ENCODE results near the gene MAPT.

DNA sequence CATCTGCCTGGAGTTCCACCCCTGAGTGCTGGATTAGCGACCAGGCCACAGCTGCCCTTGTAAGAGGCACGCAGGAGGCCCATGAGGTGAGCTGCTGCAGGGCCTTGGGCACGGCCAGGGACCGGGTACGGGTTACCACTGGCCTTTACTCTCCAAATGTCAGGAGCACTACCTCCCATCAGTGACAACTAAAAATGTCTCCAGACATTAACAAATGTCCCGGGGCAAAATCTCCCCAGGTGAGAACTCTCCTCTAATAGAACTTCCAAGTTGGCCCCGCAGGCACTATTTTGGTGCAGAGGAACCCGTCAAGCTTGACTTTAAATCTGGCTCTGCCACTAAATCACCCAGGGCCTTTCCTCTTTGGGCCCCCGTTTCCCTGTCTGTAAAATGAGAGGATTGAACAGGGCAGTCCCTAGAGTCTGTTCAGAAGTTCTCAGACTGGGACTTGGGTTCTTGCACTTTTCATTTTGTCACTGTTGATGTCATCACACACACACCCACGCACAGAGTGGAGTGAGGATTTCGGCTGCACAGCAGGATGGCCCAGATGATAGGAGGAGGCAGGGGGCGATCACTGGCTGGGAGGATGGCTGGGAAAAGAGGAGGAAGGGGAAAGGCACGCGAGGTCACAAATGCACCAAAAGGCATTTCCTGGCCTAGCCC is 24.5 kb upstream of the MAPT start:
- TF ChIP-seq, protein P1, sequence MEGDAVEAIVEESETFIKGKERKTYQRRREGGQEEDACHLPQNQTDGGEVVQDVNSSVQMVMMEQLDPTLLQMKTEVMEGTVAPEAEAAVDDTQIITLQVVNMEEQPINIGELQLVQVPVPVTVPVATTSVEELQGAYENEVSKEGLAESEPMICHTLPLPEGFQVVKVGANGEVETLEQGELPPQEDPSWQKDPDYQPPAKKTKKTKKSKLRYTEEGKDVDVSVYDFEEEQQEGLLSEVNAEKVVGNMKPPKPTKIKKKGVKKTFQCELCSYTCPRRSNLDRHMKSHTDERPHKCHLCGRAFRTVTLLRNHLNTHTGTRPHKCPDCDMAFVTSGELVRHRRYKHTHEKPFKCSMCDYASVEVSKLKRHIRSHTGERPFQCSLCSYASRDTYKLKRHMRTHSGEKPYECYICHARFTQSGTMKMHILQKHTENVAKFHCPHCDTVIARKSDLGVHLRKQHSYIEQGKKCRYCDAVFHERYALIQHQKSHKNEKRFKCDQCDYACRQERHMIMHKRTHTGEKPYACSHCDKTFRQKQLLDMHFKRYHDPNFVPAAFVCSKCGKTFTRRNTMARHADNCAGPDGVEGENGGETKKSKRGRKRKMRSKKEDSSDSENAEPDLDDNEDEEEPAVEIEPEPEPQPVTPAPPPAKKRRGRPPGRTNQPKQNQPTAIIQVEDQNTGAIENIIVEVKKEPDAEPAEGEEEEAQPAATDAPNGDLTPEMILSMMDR (IDR thresholded peaks at IDR 0.05): no peak
- TF ChIP-seq POLR2A (IDR thresholded peaks at IDR 0.05) (no peak), POLR2AphosphoS5 (IDR thresholded peaks at IDR 0.05) (no peak)

Measured in prostate gland (tissue), 2 donors.